ENCODE data around the gene RAB26. TPM values are rescaled to one million over a fixed set of nuclear protein-coding genes. Genes with fewer than 3 reads are reported as not detected.

Gene RAB26
- total and polyA plus RNA-seq, 9 donors: 0.12 to 0.80 (median 0.35) TPM; not detected in 5

DNA sequence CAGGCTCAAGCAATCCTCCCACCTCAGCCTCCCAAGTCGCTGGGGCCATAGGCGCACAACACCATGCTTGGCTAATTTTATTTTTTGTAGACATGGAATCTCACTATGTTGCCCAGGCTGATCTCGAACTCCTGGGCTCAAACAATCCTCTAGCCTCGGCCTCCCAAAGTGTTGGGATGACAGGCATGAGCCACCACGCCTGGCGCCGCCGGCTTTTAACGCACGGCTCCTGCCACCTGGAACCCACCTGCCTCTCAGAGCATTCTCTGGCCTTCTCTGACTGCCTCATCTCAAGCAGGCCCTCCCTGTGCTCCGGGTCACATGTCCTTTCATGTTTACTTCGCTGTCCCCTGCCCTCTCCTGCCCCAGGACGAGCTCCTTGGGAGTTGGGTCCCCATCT, 37.6 kb downstream of the RAB26 start:
- no peak overlapping the region for H3K4me3 ChIP-seq
- no peaks in the 10 kb centered on the region for H3K36me3 ChIP-seq
- H3K9me3 ChIP-seq: no peaks in the 10 kb centered on the region
- WGBS, 3 donors: 88 to 91% (median 90%) methylated on average over 13 of the region's 13 CpGs
- H3K27me3 ChIP-seq: no peaks in the 10 kb centered on the region
- intact Hi-C loops (cut with DNase I): no loop called here
- no peak overlapping the region for H3K27ac ChIP-seq
- no peak for DNase-seq
- TF ChIP-seq, protein P1, sequence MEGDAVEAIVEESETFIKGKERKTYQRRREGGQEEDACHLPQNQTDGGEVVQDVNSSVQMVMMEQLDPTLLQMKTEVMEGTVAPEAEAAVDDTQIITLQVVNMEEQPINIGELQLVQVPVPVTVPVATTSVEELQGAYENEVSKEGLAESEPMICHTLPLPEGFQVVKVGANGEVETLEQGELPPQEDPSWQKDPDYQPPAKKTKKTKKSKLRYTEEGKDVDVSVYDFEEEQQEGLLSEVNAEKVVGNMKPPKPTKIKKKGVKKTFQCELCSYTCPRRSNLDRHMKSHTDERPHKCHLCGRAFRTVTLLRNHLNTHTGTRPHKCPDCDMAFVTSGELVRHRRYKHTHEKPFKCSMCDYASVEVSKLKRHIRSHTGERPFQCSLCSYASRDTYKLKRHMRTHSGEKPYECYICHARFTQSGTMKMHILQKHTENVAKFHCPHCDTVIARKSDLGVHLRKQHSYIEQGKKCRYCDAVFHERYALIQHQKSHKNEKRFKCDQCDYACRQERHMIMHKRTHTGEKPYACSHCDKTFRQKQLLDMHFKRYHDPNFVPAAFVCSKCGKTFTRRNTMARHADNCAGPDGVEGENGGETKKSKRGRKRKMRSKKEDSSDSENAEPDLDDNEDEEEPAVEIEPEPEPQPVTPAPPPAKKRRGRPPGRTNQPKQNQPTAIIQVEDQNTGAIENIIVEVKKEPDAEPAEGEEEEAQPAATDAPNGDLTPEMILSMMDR (IDR thresholded peaks at IDR 0.05): no peak
- TF ChIP-seq EP300 (IDR thresholded peaks at IDR 0.05): no peak
- TF ChIP-seq POLR2A (IDR thresholded peaks at IDR 0.05): no peak
- no peaks in the 10 kb centered on the region for H3K4me1 ChIP-seq (ENCODE audit: insufficient read depth)

DNA sequence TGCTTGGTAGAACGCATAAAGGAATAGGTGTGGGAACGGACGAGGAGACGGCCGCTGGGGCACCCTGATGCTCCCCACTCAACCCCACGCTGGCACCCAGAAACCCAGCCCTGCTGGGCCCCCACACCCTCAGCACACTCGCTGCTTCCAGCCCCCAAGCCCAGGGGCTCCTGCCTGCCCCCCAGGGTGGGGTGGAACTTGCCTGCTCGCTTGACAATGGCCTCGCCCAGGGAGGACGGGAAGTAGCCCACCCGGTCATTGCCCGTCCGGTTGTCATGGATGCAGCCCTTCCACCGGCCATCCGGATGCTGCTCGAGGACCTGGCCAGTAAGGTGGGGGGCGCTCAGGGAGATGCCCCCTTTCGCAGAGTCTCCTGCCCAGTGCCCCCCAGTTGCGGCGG, 38.1 kb downstream of the RAB26 start:
- Histone ChIP-seq H3K27ac (no peak overlapping the region), H3K4me1 (ENCODE audit: insufficient read depth) (no peaks in the 10 kb centered on the region), H3K4me3 (no peak overlapping the region), H3K27me3 (no peaks in the 10 kb centered on the region), H3K36me3 (no peaks in the 10 kb centered on the region), H3K9me3 (no peaks in the 10 kb centered on the region)
- intact Hi-C loops (cut with DNase I): no loop called here
- WGBS, 3 donors: 90 to 91% (median 91%) methylated on average over 20 of the region's 20 CpGs
- TF ChIP-seq, protein P1 (IDR thresholded peaks at IDR 0.05): no peak
- TF ChIP-seq POLR2A (IDR thresholded peaks at IDR 0.05) (no peak), EP300 (IDR thresholded peaks at IDR 0.05) (no peak)
- DNase-seq: no peak

DNA sequence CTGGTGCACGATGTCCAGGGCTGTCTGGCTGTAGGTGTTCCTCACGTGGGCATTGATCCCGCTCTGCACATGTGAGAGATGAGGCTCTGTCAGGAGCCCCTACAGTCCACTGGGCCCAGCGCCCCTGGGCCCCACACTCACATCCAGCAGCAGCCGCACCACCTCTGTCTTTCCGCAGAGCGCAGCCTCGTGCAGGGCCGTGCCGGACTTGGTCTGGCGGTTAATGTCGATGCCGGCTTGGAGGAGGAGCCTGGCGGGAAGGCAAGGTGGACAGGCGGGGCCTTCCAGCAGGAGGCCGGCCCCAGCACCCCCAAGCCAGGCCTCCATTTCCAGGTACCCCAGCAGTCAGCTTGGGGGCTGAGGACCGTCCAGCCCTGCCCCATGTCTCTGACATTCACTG, 38.8 kb downstream of the RAB26 start:
- Histone ChIP-seq H3K4me3 (no peak overlapping the region), H3K27ac (no peak overlapping the region), H3K9me3 (no peaks in the 10 kb centered on the region), H3K4me1 (ENCODE audit: insufficient read depth) (no peaks in the 10 kb centered on the region), H3K36me3 (no peaks in the 10 kb centered on the region), H3K27me3 (no peaks in the 10 kb centered on the region)
- intact Hi-C loops (cut with DNase I): no loop called here
- no peak for TF ChIP-seq EP300 (IDR thresholded peaks at IDR 0.05)
- TF ChIP-seq, protein P1 (IDR thresholded peaks at IDR 0.05): no peak
- no peak for TF ChIP-seq POLR2A (IDR thresholded peaks at IDR 0.05)
- no peak for DNase-seq
- 67 to 73% (median 72%) methylated on average over 17 of the region's 17 CpGs for WGBS, 3 donors

DNA sequence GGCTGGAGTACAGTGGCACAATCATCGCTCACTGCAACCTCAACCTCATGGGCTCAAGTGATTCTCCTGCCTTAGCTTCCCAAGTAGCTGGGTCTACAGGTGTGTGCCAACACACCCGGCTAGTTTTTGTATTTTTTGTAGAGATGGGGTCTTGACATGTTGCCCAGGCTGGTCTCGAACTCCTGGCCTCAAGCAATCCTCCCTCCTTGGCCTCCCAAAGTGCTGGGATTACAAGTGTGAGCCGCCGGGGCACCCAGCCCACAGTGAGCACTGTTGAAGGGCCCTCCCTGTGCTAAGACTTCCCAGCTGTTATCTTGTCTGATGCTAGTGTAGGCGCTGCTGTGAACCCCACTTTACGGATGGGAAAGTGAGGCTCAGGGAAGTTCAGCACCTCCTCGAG, 40.0 kb downstream of the RAB26 start:
- H3K36me3 ChIP-seq: no peaks in the 10 kb centered on the region
- no peak overlapping the region for H3K27ac ChIP-seq
- no peak for TF ChIP-seq EP300 (IDR thresholded peaks at IDR 0.05)
- TF ChIP-seq, protein P1 (IDR thresholded peaks at IDR 0.05): no peak
- TF ChIP-seq POLR2A (IDR thresholded peaks at IDR 0.05): no peak
- H3K4me1 ChIP-seq (ENCODE audit: insufficient read depth): no peaks in the 10 kb centered on the region
- no peaks in the 10 kb centered on the region for H3K27me3 ChIP-seq
- DNase-seq: no peak
- H3K4me3 ChIP-seq: no peak overlapping the region
- 93 to 96% (median 95%) methylated on average over 8 of the region's 8 CpGs for WGBS, 3 donors
- H3K9me3 ChIP-seq: no peaks in the 10 kb centered on the region
- intact Hi-C loops (cut with DNase I): no loop called here

Data from ovary (tissue), 9 donors.